H9 (cell line): ENCODE measurements around the gene CPSF4L. TPM values are rescaled to one million over a fixed set of nuclear protein-coding genes. Genes with fewer than 3 reads are reported as not detected.

Experiments
- DNase-seq: peaks from one replicate; pipeline ENCODE4 v3.0.0-alpha.2; 2017
- H2AFZ ChIP-seq: one replicate; pipeline ENCODE4 v1.6.1; 2013; ENCODE audit warnings: mild to moderate bottlenecking, low read length, control low read depth, moderate library complexity
- H2AK5ac ChIP-seq: 2 replicates; pipeline ENCODE4 v1.6.1; 2013; ENCODE audit warnings: low read length, control low read depth, mixed read lengths; ENCODE audit not compliant: insufficient read length
- H2BK120ac ChIP-seq: one replicate; pipeline ENCODE4 v1.6.1; 2013; ENCODE audit warnings: low read depth, mild to moderate bottlenecking, low read length, control low read depth, inconsistent platforms; ENCODE audit not compliant: poor library complexity, severe bottlenecking
- H2BK12ac ChIP-seq: 2 replicates; pipeline ENCODE4 v1.6.1; 2013; ENCODE audit warnings: low read length, control low read depth, mixed read lengths, low read depth; ENCODE audit not compliant: insufficient read length
- H2BK15ac ChIP-seq: 2 replicates; pipeline ENCODE4 v1.6.1; 2013; ENCODE audit warnings: low read depth, low read length, control low read depth
- H2BK20ac ChIP-seq: one replicate; pipeline ENCODE4 v1.6.1; 2013; ENCODE audit warnings: low read depth, mild to moderate bottlenecking, low read length, control low read depth, inconsistent platforms; ENCODE audit not compliant: poor library complexity, severe bottlenecking
- H2BK5ac ChIP-seq: 2 replicates; pipeline ENCODE4 v1.6.1; 2013; ENCODE audit warnings: low read length, control low read depth, mixed read lengths; ENCODE audit not compliant: insufficient read length
- H3K14ac ChIP-seq: 2 replicates; pipeline ENCODE4 v1.6.1; 2013; ENCODE audit warnings: low read length, control low read depth; ENCODE audit not compliant: insufficient read depth
- H3K18ac ChIP-seq: 2 replicates; pipeline ENCODE4 v1.6.1; 2013; ENCODE audit warnings: low read depth, mild to moderate bottlenecking, mixed read lengths, low read length, control low read depth; ENCODE audit not compliant: insufficient read length
- H3K23ac ChIP-seq: 2 replicates; pipeline ENCODE4 v1.6.1; 2013; ENCODE audit warnings: low read length, control low read depth, mixed read lengths, low read depth; ENCODE audit not compliant: insufficient read length
- H3K23me2 ChIP-seq: 2 replicates; pipeline ENCODE4 v1.6.1; 2013; ENCODE audit warnings: low read depth, mild to moderate bottlenecking, mixed read lengths, low read length, control low read depth; ENCODE audit not compliant: insufficient read length, poor library complexity, severe bottlenecking
- H3K27ac ChIP-seq: 2 replicates; pipeline ENCODE4 v1.5.1; 2013; ENCODE audit warnings: low read length, control low read depth, mixed read lengths, low read depth; ENCODE audit not compliant: insufficient read length
- H3K27me3 ChIP-seq: 2 replicates; pipeline ENCODE4 v1.6.1; 2013; ENCODE audit warnings: low read length, control low read depth, inconsistent platforms; ENCODE audit not compliant: insufficient read depth
- H3K4ac ChIP-seq: 2 replicates; pipeline ENCODE4 v1.6.1; 2013; ENCODE audit warnings: low read depth, mild to moderate bottlenecking, control low read depth, inconsistent platforms, low read length, moderate library complexity
- H3K4me1 ChIP-seq: 2 replicates; pipeline ENCODE4 v1.6.1; 2013; ENCODE audit warnings: low read length, control low read depth, inconsistent platforms; ENCODE audit not compliant: insufficient read depth
- H3K4me2 ChIP-seq: 2 replicates; pipeline ENCODE4 v1.6.1; 2013; ENCODE audit warnings: low read length, control low read depth, mixed read lengths; ENCODE audit not compliant: insufficient read length, insufficient read depth
- H3K56ac ChIP-seq: 2 replicates; pipeline ENCODE4 v1.6.1; 2013; ENCODE audit warnings: low read depth, mild to moderate bottlenecking, mixed read lengths, low read length, control low read depth; ENCODE audit not compliant: insufficient read length
- H3K79me1 ChIP-seq: 2 replicates; pipeline ENCODE4 v1.6.1; 2013; ENCODE audit warnings: low read depth, mild to moderate bottlenecking, moderate library complexity, low read length, control low read depth, inconsistent platforms; ENCODE audit not compliant: insufficient read depth, poor library complexity, severe bottlenecking
- H3K79me2 ChIP-seq: 2 replicates; pipeline ENCODE4 v1.6.1; 2013; ENCODE audit warnings: low read length, control low read depth, inconsistent platforms; ENCODE audit not compliant: insufficient read depth
- H3K9ac ChIP-seq: 2 replicates; pipeline ENCODE4 v1.6.1; 2013; ENCODE audit warnings: low read length, control low read depth, mixed read lengths; ENCODE audit not compliant: insufficient read length; ENCODE audit errors: extremely low read depth
- H3K9me3 ChIP-seq: one replicate; pipeline ENCODE4 v1.6.1; 2013; ENCODE audit warnings: low read depth, low read length, inconsistent platforms; ENCODE audit not compliant: control insufficient read depth
- H3T11ph ChIP-seq: one replicate; pipeline ENCODE4 v1.6.1; 2013; ENCODE audit warnings: mild to moderate bottlenecking, low read length, control low read depth, inconsistent platforms
- H4K20me1 ChIP-seq: one replicate; pipeline ENCODE4 v1.6.1; 2013; ENCODE audit not compliant: control insufficient read depth, insufficient read length, insufficient read depth
- H4K5ac ChIP-seq: 2 replicates; pipeline ENCODE4 v1.6.1; 2013; ENCODE audit warnings: low read depth, mild to moderate bottlenecking, mixed read lengths, low read length, control low read depth; ENCODE audit not compliant: insufficient read length
- H4K8ac ChIP-seq: replicated peaks from 2 replicates; pipeline ENCODE4 v1.6.1; 2013; ENCODE audit warnings: low read length, control low read depth, mixed read lengths, low read depth; ENCODE audit not compliant: insufficient read length
- H4K91ac ChIP-seq: 2 replicates; pipeline ENCODE4 v1.6.1; 2013; ENCODE audit warnings: low read depth, mild to moderate bottlenecking, moderate library complexity, mixed read lengths, low read length, control low read depth; ENCODE audit not compliant: insufficient read length
- H3K27ac Mint-ChIP-seq, 3 experiments: 2 replicates in 2 of 3; 3 replicates in 1 of 3; pipeline ENCODE4 v1.8.0; 2020 to 2021; ENCODE audit warnings: mixed read lengths in 3 of 3, mild to moderate bottlenecking in 1 of 3, moderate library complexity in 1 of 3
- H3K27me3 Mint-ChIP-seq: 2 replicates; pipeline ENCODE4 v1.8.0; 2021; ENCODE audit warnings: low read depth, mild to moderate bottlenecking, moderate library complexity, mixed read lengths
- H3K36me3 Mint-ChIP-seq, 3 experiments: 2 replicates in 2 of 3; 3 replicates in 1 of 3; pipeline ENCODE4 v1.8.0; 2020 to 2021; ENCODE audit warnings: low read depth in 3 of 3, mixed read lengths in 3 of 3; ENCODE audit not compliant: insufficient read depth in 1 of 3
- H3K4me1 Mint-ChIP-seq, 2 experiments: 2 replicates each; pipeline ENCODE4 v1.8.0; 2020; ENCODE audit warnings: mixed read lengths in 2 of 2
- H3K4me3 Mint-ChIP-seq, 2 experiments: 2 replicates in 1 of 2; 3 replicates in 1 of 2; pipeline ENCODE4 v1.8.0; 2020 to 2021; ENCODE audit warnings: mild to moderate bottlenecking in 2 of 2, mixed read lengths in 2 of 2, moderate library complexity in 1 of 2
- H3K9me3 Mint-ChIP-seq, 2 experiments: 2 replicates in 1 of 2; 3 replicates in 1 of 2; pipeline ENCODE4 v1.8.0; 2020; ENCODE audit warnings: mild to moderate bottlenecking in 2 of 2, mixed read lengths in 2 of 2, moderate library complexity in 1 of 2
- WGBS: extraction: QIAGEN DNeasy Blood & Tissue Kit; methylation state at CpG from one replicate; pipeline ENCODE4 v1.1.7; 2013; ENCODE audit warnings: missing lambda C conversion rate, low lambda C conversion rate, mixed read lengths; ENCODE audit not compliant: insufficient read length; ENCODE audit errors: extremely low coverage; 5-methylcytosine and 5-hydroxymethylcytosine counted together
- total RNA-seq: library from RNA; stranded (reverse); gene quantifications from 2 replicates; pipeline ENCODE4 v1.2.1, GENCODE V29; 2021
- TF ChIP-seq, protein P1 (sequence below): fragments of 200-600 bp; sonication (generic); conservative IDR thresholded peaks from 3 replicates; pipeline ENCODE4 v1.8.0; 2021; ENCODE audit warnings: antibody characterized with exemption, mild to moderate bottlenecking

The CPSF4L gene
- total RNA-seq, 1 experiment from 2014 or later = not detected

DNA sequence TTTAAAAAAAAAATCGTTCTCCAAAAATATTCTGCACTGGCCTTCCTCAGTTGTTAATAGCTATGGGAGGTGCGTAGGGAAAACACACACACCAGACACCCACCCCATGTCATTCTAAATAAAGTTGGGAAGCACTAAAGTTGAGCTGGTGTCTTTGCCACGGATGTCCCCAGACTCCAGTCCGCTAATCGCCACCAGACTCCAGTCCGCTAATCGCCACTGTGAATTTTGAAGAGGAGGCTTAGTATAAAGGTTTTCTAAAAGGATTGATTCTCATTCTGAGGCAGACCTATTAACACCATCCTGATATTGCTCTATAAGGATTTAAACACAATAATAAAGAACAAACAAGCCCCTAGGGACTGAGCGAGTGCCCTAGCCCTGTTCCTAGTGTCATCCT, 22.7 kb upstream of the CPSF4L start:
- DNase-seq = no peak

More for the DNA sequence above, 22.7 kb upstream of the CPSF4L start:
- H2BK12ac ChIP-seq = no peak overlapping the region
- H3K4me1 ChIP-seq = peaks cover 3% of the 10 kb centered on the region; the same call in 1 of the 2 replicates
- no peak overlapping the region for H3K27ac ChIP-seq
- no peak overlapping the region for H3K4me3 Mint-ChIP-seq
- peaks cover 2 to 9% (median 7%) of the 10 kb centered on the region in 3 experiments; a peak in 6 of 7 replicates for H3K36me3 Mint-ChIP-seq
- H3K4ac ChIP-seq = no peak overlapping the region
- no peaks in the 10 kb centered on the region for H3K79me2 ChIP-seq
- no peak overlapping the region; a peak in 1 of 7 replicates for H3K27ac Mint-ChIP-seq
- TF ChIP-seq, protein P1, sequence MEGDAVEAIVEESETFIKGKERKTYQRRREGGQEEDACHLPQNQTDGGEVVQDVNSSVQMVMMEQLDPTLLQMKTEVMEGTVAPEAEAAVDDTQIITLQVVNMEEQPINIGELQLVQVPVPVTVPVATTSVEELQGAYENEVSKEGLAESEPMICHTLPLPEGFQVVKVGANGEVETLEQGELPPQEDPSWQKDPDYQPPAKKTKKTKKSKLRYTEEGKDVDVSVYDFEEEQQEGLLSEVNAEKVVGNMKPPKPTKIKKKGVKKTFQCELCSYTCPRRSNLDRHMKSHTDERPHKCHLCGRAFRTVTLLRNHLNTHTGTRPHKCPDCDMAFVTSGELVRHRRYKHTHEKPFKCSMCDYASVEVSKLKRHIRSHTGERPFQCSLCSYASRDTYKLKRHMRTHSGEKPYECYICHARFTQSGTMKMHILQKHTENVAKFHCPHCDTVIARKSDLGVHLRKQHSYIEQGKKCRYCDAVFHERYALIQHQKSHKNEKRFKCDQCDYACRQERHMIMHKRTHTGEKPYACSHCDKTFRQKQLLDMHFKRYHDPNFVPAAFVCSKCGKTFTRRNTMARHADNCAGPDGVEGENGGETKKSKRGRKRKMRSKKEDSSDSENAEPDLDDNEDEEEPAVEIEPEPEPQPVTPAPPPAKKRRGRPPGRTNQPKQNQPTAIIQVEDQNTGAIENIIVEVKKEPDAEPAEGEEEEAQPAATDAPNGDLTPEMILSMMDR = no peak
- H2BK15ac ChIP-seq = no peak overlapping the region
- H3K23me2 ChIP-seq = no peaks in the 10 kb centered on the region
- peaks cover 33 to 40% of the 10 kb centered on the region in 2 experiments for H3K4me1 Mint-ChIP-seq
- no peaks in the 10 kb centered on the region for H3K27me3 ChIP-seq
- H4K20me1 ChIP-seq = no peaks in the 10 kb centered on the region
- H2AFZ ChIP-seq = no peak overlapping the region
- no peak overlapping the region for H2BK5ac ChIP-seq
- H3T11ph ChIP-seq = no peak overlapping the region
- H2AK5ac ChIP-seq = no peak overlapping the region
- H2BK20ac ChIP-seq = no peak overlapping the region
- no peaks in the 10 kb centered on the region for H3K27me3 Mint-ChIP-seq
- no peaks in the 10 kb centered on the region for H3K79me1 ChIP-seq
- H3K9me3 ChIP-seq = no peaks in the 10 kb centered on the region
- H4K91ac ChIP-seq = no peak overlapping the region
- H2BK120ac ChIP-seq = no peak overlapping the region
- no peak overlapping the region for H3K4me2 ChIP-seq
- no peak overlapping the region for H3K9ac ChIP-seq
- H3K23ac ChIP-seq = no peak overlapping the region
- H4K8ac ChIP-seq = no peak overlapping the region
- H3K56ac ChIP-seq = no peak overlapping the region
- no peak overlapping the region for H3K18ac ChIP-seq
- H3K9me3 Mint-ChIP-seq = no peaks in the 10 kb centered on the region
- H4K5ac ChIP-seq = no peak overlapping the region
- WGBS = no CpG with 5 or more reads among the region's 8 CpGs
- H3K14ac ChIP-seq = no peak overlapping the region
